ENCODE data around the gene ATOH8. TPM values are rescaled to one million over a fixed set of nuclear protein-coding genes. Genes with fewer than 3 reads are reported as not detected.

The ATOH8 gene
- total RNA-seq, 1 donor from 2014 or later = not detected

DNA sequence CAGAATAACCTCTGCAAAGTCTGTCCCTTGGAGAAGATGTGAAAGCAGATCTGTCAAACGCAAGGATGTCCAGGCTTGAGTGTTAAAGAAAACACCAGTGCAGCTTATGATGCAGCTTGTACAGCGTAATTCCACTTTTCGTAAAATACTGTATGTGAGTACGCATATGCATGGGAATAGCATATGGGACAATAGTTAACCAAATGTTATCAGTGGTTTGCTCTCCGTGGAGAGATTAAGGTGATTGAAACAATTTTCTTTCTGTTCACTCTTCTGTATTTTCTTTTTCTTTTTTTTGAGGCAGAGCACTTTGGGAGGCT, 27.2 kb downstream of the ATOH8 start:
- POLR2A ChIA-PET = no interaction called here
- peaks cover 1% of the 10 kb centered on the region for H3K4me1 Mint-ChIP-seq
- TF ChIP-seq, protein P1, sequence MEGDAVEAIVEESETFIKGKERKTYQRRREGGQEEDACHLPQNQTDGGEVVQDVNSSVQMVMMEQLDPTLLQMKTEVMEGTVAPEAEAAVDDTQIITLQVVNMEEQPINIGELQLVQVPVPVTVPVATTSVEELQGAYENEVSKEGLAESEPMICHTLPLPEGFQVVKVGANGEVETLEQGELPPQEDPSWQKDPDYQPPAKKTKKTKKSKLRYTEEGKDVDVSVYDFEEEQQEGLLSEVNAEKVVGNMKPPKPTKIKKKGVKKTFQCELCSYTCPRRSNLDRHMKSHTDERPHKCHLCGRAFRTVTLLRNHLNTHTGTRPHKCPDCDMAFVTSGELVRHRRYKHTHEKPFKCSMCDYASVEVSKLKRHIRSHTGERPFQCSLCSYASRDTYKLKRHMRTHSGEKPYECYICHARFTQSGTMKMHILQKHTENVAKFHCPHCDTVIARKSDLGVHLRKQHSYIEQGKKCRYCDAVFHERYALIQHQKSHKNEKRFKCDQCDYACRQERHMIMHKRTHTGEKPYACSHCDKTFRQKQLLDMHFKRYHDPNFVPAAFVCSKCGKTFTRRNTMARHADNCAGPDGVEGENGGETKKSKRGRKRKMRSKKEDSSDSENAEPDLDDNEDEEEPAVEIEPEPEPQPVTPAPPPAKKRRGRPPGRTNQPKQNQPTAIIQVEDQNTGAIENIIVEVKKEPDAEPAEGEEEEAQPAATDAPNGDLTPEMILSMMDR (IDR thresholded peaks at IDR 0.05) = no peak
- ATAC-seq (ENCODE audit: low read depth) (no peak), DNase-seq (no peak)
- CTCF ChIA-PET = no interaction called here
- no peaks in the 10 kb centered on the region for H3K9me3 Mint-ChIP-seq
- no peak overlapping the region for H3K4me3 Mint-ChIP-seq
- H3K27ac Mint-ChIP-seq = no peak overlapping the region
- peaks cover 7% of the 10 kb centered on the region for H3K27me3 Mint-ChIP-seq
- intact Hi-C loops (cut with micrococcal nuclease) = no loop called here
- H3K36me3 Mint-ChIP-seq (ENCODE audit: low read depth) = no peaks in the 10 kb centered on the region

DNA sequence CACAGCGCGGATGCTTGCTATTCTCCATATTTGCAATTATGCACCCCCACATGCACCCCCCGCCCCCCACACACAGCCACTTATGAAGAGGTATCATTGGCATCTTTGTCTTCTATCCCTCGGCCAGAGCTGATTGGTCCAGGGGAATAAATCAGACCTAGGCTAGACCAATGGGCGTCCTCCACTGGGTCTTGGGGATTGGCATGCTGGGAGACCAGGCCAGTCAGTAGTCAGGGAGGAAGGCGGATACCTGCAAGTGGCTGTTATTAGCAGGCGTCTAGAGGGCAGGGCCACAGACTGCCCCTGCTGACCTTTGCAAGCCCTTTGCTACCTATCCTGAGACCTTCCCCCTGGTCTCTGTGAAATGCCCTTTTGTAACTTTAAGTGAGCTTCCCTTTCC, 30.0 kb downstream of the ATOH8 start:
- ChIA-PET CTCF (no interaction called here), POLR2A (no interaction called here)
- no peak overlapping the region for H3K4me3 Mint-ChIP-seq
- H3K27me3 Mint-ChIP-seq = peaks cover 6% of the 10 kb centered on the region
- no peak for ATAC-seq (ENCODE audit: low read depth)
- no peak for DNase-seq
- intact Hi-C loops (cut with micrococcal nuclease) = no loop called here
- no peaks in the 10 kb centered on the region for H3K36me3 Mint-ChIP-seq (ENCODE audit: low read depth)
- H3K9me3 Mint-ChIP-seq = no peaks in the 10 kb centered on the region
- no peak overlapping the region for H3K27ac Mint-ChIP-seq
- TF ChIP-seq, protein P1 (IDR thresholded peaks at IDR 0.05) = no peak
- H3K4me1 Mint-ChIP-seq = peaks cover 1% of the 10 kb centered on the region

DNA sequence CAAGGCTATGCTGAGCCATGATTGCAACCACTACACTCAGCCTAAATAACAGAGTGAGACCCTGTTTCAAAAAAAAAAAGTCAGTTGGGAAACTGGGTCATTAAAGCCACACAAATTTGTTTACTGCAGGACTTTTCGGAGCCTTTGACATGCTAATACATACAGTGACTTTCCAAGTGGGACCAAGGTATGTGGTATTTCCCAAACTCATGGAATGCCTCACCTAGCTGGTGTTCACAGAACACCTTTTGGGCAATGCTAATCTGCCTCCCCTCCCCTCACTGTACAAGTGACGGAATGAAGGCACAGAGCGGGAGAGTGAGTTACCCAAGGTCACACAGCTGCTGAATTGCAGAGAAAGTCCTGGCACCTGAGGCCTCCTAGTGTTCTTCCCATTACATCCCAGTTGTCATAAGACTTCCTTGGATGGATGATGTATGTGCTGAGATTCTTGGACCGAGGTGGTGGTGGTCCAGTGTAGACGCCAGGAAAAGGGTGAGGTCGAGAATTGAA, 30.7 kb downstream of the ATOH8 start:
- CTCF ChIA-PET = interaction anchor here (1.5 kb wide), 1 partner anchor 15 kb away, joined by 3 read pairs; no protein-coding TSS in a partner anchor
- no peak for ATAC-seq (ENCODE audit: low read depth)
- POLR2A ChIA-PET = no interaction called here
- Mint-ChIP-seq H3K4me3 (no peak overlapping the region), H3K9me3 (no peaks in the 10 kb centered on the region), H3K27me3 (peaks cover 6% of the 10 kb centered on the region), H3K4me1 (peaks cover 1% of the 10 kb centered on the region), H3K27ac (no peak overlapping the region), H3K36me3 (ENCODE audit: low read depth) (no peaks in the 10 kb centered on the region)
- DNase-seq = no peak
- TF ChIP-seq, protein P1 (IDR thresholded peaks at IDR 0.05) = no peak
- intact Hi-C loops (cut with micrococcal nuclease) = no loop called here

DNA sequence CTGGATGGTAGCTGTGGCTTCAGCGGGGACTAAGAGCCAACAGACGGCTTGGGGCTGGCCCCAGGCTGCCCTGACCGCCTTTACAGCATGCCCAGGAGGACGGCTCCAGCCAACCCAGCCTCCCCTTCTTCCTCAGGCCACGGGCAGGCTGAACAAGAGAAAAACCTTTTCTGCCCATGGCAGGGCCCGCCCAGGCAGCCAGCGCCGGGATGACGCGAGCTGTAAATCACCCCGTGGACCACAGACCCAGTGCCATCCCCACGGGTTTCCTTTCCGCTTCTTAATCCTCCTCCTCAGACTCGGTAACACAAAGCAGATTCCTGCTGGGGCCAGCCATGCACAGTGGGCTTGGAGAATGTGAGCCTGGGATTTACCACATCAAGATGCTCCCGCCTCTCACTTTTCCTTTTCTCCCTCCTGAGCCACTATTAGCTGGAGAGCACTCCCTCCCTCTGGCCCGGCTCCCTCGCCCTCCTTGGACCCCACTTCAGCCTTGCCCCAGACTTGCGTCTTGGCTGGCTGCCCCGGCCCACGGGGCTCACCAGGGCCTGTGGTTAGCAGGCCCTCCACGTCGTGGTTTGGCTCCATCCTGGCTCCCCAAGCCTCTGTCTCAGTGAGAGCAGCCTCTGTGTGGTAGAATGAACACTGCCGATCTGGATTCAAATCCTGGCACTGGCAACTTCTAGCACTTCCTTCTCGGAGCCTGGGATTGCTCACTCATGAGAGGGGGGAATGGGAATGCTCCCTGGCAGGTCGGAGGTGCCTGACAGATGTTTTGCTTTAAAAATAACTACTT, 31.4 kb downstream of the ATOH8 start:
- peaks cover 1% of the 10 kb centered on the region for H3K4me1 Mint-ChIP-seq
- intact Hi-C loops (cut with micrococcal nuclease) = no loop called here
- DNase-seq (no peak), ATAC-seq (ENCODE audit: low read depth) (no peak)
- TF ChIP-seq, protein P1 (IDR thresholded peaks at IDR 0.05) = no peak
- H3K4me3 Mint-ChIP-seq = no peak overlapping the region
- H3K27me3 Mint-ChIP-seq = peaks cover 6% of the 10 kb centered on the region
- ChIA-PET POLR2A (no interaction called here), CTCF (interaction anchor here (1.1 to 1.5 kb wide), 2 partner anchors 14 to 29 kb away, joined by 3 read pairs; no protein-coding TSS in a partner anchor)
- H3K27ac Mint-ChIP-seq = no peak overlapping the region
- no peaks in the 10 kb centered on the region for H3K9me3 Mint-ChIP-seq
- no peaks in the 10 kb centered on the region for H3K36me3 Mint-ChIP-seq (ENCODE audit: low read depth)

DNA sequence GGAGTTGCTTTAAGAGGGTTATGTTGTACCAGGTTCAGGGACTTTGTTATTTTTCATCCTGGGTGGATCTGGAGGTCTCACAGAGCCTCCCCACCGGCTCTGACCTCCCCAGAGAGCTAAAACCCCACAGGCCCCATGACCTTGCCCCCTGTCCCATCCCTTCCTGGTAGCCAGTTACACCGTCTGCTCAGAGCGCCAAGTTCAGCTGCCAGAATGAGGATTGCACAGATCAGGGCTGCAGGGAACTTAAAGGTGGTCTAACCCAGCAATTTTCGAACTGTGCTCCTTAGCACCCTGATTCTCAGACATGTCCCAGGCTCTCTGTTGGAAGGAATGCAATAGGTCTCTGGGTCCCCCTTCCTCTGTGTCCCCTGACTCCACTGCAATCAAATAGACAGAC, 32.1 kb downstream of the ATOH8 start:
- ChIA-PET POLR2A (no interaction called here), CTCF (interaction anchor here (1.1 to 1.5 kb wide), 2 partner anchors 13 to 28 kb away, joined by 3 read pairs; no protein-coding TSS in a partner anchor)
- TF ChIP-seq, protein P1 (IDR thresholded peaks at IDR 0.05) = no peak
- Mint-ChIP-seq H3K36me3 (ENCODE audit: low read depth) (no peaks in the 10 kb centered on the region), H3K4me1 (peaks cover 1% of the 10 kb centered on the region), H3K27ac (no peak overlapping the region), H3K27me3 (peaks cover 6% of the 10 kb centered on the region), H3K4me3 (no peak overlapping the region), H3K9me3 (no peaks in the 10 kb centered on the region)
- ATAC-seq (ENCODE audit: low read depth) (no peak), DNase-seq (no peak)
- intact Hi-C loops (cut with micrococcal nuclease) = no loop called here
